NCI-H1694 treated with DMSO at 0.1 percent for 48 hours (cell line): ENCODE results near the gene UBL4B.

Source experiments
- DNase-seq: peaks from one replicate; lab custom pipeline; 2025; lab: John Stamatoyannopoulos, UW

UBL4B gene

GRCh38 chr1:110114784-110115183 lies 2.5 kb downstream of the UBL4B start:
- no peak for DNase-seq

- no peak for DNase-seq
These were observed 6.6 kb downstream of the UBL4B start for GRCh38 chr1:110118636-110119396.

- peak; percentile 36 for DNase-seq
These were observed 7.6 kb downstream of the UBL4B start for GRCh38 chr1:110119843-110120242.

- no peak for DNase-seq
These were observed 8.8 kb downstream of the UBL4B start for GRCh38 chr1:110120960-110121561.

DNA sequence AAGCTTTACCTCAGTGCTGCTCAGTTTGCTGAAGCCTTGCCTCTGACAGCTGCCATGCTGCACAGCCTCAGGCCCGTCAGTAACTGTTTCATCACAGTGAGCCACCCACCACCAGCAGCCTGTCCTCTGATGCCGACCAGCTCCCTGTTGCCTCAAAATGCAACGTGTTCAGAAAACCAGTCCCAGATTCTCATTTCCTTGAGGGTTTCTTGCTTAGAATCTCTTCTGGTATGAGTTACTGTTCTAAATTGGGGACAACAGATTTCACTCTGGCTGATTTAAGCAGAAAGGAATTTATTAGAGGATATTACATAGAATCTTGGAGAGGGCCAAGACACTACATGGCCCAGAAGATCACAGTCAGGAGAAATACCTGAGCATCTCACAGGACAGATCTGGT lies 11.0 kb downstream of the UBL4B start:
- DNase-seq, result no peak

GRCh38 chr1:110125810-110126209 lies 13.6 kb downstream of the UBL4B start:
- no peak for DNase-seq

DNA sequence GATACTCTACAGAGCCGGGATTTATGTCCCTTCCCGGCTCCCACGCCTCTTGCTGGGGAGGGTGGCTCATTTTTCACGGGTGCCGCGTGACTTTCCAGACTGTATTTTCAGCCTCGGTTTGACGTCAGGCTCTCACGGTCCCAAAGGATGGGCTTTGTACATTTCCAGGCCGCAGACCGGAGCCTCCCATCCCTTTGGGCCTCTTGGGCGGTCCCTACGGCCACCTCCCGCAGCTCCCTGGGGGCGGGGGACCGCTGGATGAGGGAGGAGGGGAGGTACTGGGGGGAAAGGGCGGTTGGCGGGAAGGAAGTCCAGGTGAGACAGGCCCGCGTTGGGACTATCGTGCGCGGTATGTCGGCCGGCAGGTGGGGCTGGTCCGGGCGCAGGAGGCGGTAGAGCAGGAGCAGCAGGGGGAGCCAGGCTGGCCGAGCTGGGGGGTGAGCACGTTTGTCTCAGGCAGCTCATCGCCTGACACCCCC lies 17.9 kb downstream of the UBL4B start:
- DNase-seq, result no peak

DNA sequence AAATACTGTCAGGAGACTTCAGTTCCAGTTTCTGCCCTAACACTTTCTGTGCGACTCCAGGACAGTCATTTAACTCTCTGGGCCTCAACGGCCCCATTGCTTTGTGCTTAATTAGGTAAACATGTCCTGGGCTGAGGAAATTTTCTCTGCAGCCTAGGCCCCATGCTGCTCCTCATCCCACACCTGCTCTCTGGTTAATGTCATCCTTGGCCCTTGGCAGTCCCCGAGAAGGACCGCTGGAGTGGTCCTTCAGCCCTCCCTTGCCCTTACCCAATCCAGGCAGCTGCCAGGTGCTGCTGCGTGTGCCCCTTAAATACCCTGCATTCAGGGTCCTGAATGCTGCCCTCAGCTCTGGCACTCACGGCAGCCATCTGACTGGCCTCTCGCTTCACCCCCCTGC lies 18.7 kb downstream of the UBL4B start:
- no peak for DNase-seq

DNA sequence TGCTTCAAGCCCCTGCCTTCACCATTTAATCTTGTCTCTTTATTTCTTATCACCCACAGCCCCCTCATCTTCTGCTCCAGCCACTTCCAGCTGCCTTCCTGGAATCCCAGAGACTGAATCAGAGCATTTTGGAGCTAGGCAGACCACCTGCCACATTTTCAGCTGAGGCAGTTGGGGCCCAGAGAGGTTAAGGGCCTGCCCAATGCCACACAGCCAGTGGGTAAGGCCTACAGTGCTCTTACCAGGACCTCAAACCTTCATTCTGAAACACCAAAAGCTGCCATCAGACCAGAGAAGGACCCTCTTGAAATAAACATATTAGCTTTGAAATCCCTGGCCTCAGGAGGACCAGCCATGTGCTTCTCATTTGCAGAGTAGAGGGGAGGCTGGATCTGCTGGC lies 20.4 kb downstream of the UBL4B start:
- no peak for DNase-seq

GRCh38 chr1:110133436-110133835 lies 21.2 kb downstream of the UBL4B start:
- DNase-seq, result no peak

GRCh38 chr1:110134050-110134595 lies 21.9 kb downstream of the UBL4B start:
- no peak for DNase-seq

DNA sequence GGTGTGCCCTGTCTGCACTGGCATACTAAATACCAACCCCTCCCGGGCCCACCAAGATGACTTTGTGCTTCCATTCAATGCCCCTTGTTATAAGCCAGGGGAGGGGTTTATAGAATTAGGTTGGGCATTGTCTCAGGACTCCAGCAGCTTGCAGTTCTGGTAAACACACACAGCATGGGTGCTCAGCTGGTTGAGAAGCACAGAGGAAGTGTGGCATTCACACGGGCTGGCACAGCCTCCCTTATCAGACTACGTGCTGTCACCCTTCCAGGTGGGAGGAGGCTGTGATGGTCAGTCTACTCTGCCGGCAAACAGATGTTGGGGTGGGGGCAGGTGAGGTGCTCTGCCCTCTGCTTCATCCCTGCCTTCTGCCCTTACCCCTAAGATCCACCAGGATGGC lies 23.0 kb downstream of the UBL4B start:
- no peak for DNase-seq

DNA sequence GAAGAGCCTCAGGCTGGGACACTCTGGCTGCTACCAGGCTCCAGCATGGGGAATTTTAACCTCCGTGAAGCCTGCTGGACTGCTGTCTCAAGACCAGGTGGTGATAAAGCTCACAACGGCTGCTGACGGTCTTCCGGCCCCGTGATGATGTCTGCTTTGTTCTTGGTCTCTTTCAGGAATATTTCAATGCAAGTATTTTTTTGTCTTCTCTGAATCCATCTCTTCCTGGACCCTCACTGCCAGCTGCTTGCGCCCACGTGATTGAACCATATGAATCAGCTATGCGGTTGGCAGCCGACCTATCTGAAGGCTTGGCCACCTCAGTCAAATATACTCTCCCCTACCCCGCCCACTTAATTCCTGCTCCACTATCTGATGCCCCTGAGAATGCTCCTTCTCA lies 23.4 kb downstream of the UBL4B start:
- no peak for DNase-seq

DNA sequence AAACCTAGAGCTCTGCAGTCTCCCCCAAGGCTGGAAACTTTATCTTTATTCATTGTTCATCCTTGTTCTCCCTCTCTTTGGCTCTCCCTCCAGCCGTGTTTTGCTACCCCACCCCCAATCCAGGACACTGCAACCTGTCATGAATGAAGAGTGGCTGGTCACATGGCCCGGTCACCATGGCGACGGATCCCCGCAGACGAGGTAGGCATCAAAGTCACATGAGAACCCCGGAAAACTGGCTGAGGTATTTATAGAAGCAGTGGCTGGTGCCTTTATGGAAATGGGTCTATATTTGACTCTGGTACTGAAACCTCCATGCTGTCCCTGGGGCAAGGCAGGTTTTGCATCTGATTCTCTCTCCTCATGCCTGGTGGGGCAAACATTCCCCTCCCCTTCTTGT lies 24.7 kb downstream of the UBL4B start:
- DNase-seq, result peak; percentile 43

- no peak for DNase-seq
These were observed 26.7 kb downstream of the UBL4B start for GRCh38 chr1:110138956-110139355.

- DNase-seq, result no peak
These were observed 32.1 kb downstream of the UBL4B start for GRCh38 chr1:110144366-110144765.

DNA sequence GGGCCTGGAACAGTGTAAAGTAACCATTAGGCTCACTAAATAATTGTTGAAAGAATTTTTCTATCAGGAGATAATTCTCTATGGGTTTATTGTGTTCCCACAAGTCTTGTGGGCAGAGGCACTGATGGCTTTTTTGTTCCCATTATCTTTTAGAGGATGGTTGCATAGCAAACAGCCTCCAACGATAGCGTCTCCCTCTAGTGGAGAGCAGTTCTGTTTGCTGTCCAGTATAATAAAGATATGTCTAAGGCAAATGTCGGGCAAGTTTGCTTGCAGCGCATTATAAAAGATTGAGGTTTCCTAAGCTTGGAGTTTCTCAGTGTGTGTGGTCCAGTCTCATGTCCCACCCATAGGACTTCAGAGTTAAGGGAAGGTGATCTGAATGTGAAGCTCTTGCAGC lies 36.7 kb downstream of the UBL4B start:
- DNase-seq, result peak; percentile 17

DNA sequence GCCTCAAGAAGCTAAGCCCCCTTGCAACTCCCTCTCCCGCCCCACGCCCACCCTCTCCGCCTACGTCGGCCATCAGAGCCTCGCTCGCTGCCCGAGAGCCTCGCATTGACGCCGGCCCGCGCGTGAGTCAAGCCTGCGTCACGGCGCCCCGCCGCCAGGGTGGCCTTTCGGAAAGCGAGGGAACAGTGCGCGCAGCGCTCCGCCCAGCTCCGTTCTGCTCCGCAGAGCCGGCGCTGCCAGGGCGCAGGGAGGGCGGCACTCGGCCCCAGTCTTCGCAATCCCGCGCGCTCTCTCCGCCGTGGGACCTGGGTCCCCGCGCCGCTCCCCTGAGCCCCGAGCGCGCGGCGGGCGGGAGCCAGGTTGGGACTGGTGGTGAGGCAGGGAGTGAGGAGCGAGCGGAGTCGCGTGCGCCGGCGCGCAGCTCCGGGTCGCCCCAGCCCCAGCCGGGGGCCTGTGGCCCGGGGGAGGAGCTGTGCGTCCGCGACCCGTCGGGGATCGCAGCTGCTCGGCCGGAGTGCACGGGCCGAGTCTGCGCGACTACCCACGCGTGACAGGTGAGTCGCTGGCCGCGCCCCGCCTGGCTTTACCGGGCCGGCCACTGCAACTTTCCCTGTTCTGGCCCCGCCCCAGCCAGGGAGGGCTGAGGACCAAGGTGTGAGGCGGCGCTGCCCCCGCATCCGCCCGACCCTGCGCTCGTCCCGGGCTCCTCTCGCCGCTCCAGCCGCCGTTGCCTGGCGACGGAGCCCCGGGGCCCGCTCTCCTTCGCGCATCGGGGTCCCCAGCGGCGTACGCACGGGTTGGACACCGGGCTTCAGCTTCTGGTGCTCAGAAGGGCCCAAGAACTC lies 38.3 kb downstream of the UBL4B start, which contains the start of gene SLC6A17:
SLC6A17 (plus strand) TSS at position 165 of the 845 bp plus-strand sequence. CDS start 16,436 bp downstream, outside the sequence.
- DNase-seq, result no peak

GRCh38 chr1:110151175-110151669 lies 39.0 kb downstream of the UBL4B start:
- DNase-seq, result no peak

- no peak for DNase-seq
These were observed 40.0 kb downstream of the UBL4B start for GRCh38 chr1:110152133-110152785.

- no peak for DNase-seq
These were observed 41.2 kb downstream of the UBL4B start for GRCh38 chr1:110153407-110153950.
